RWPE2 (cell line): ENCODE data around the gene CPM.
"Not testable (repeated sequence)": the region's sequence is repeated elsewhere in the genome, so short reads cannot be mapped to it uniquely, and the experiment has no call there.

Experiments
- ATAC-seq: fragments of 200-7000 bp; cut with Tn5 transposase; 3 replicates; pipeline ENCODE4 v1.9.1; 2021; ENCODE audit warnings: low read depth
- DNase-seq: peaks from one replicate; pipeline ENCODE4 v3.0.0-alpha.2; 2020; ENCODE audit warnings: low spot score
- H3K27ac ChIP-seq: fragments of 450-650 bp; 2 replicates; pipeline ENCODE4 v1.5.1; 2017; ENCODE audit warnings: mild to moderate bottlenecking; ENCODE audit not compliant: poor library complexity, severe bottlenecking
- H3K27me3 ChIP-seq: fragments of 250-450 bp; sonication (Bioruptor Pico); 2 replicates; pipeline ENCODE4 v1.5.1; 2021; ENCODE audit warnings: mild to moderate bottlenecking, moderate library complexity; ENCODE audit not compliant: insufficient read depth, poor library complexity, severe bottlenecking
- H3K36me3 ChIP-seq: fragments of 250-450 bp; sonication (Bioruptor Pico); 2 replicates; pipeline ENCODE4 v1.5.1; 2020; ENCODE audit warnings: low read depth, mild to moderate bottlenecking, moderate library complexity
- H3K4me1 ChIP-seq: fragments of 250-450 bp; sonication (Bioruptor Pico); 2 replicates; pipeline ENCODE4 v1.5.1; 2021; ENCODE audit warnings: mild to moderate bottlenecking, moderate library complexity; ENCODE audit not compliant: insufficient read depth, poor library complexity, severe bottlenecking
- H3K4me3 ChIP-seq: fragments of 250-450 bp; sonication (Bioruptor Pico); 2 replicates; pipeline ENCODE4 v1.5.1; 2021; ENCODE audit warnings: mild to moderate bottlenecking, moderate library complexity; ENCODE audit not compliant: severe bottlenecking
- H3K9me3 ChIP-seq: fragments of 250-450 bp; sonication (Bioruptor Pico); 2 replicates; pipeline ENCODE4 v1.5.1; 2021; ENCODE audit warnings: mild to moderate bottlenecking, moderate library complexity; ENCODE audit not compliant: severe bottlenecking
- TF ChIP-seq, protein P1 (sequence below): fragments of 450-650 bp; IDR thresholded peaks from one replicate; pipeline ENCODE4 v1.5.1; 2017; ENCODE audit warnings: mild to moderate bottlenecking, moderate library complexity; ENCODE audit not compliant: poor library complexity, severe bottlenecking

The CPM gene

DNA sequence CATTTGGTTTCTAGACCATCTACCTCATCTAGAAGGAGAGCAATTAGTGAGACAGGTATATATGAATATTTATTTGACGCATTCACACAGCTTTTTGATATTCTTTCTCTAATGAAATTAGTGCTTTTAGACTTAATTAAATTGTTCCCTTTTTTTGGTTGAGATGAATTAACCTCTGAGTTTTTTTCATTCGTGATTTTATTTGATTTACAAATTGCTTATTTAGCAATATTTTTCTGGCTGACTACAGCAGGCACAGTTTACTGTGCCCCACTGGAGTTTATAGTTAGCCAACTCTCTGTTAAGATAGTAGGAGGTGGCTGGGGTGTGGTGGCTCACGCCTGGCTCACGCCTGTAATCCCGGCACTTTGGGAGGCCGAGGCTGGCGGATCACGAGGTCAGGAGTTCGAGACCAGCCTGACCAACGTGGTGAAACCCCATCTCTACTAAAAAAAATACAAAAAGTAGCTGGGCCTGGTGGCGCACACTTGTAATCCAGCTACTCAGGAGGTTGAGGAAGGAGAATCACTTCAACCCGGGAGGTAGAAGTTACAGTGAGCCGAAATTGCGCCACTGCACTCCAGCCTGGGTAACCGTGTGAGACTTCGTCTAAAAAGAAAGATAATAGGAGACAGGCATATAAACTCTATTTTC is 108.2 kb downstream of the CPM start:
- Histone ChIP-seq H3K9me3 (no peaks in the 10 kb centered on the region), H3K36me3 (peaks cover 99% of the 10 kb centered on the region), H3K4me3 (no peak overlapping the region), H3K27me3 (no peaks in the 10 kb centered on the region), H3K4me1 (peaks cover 9% of the 10 kb centered on the region), H3K27ac (no peak overlapping the region)
- TF ChIP-seq, protein P1, sequence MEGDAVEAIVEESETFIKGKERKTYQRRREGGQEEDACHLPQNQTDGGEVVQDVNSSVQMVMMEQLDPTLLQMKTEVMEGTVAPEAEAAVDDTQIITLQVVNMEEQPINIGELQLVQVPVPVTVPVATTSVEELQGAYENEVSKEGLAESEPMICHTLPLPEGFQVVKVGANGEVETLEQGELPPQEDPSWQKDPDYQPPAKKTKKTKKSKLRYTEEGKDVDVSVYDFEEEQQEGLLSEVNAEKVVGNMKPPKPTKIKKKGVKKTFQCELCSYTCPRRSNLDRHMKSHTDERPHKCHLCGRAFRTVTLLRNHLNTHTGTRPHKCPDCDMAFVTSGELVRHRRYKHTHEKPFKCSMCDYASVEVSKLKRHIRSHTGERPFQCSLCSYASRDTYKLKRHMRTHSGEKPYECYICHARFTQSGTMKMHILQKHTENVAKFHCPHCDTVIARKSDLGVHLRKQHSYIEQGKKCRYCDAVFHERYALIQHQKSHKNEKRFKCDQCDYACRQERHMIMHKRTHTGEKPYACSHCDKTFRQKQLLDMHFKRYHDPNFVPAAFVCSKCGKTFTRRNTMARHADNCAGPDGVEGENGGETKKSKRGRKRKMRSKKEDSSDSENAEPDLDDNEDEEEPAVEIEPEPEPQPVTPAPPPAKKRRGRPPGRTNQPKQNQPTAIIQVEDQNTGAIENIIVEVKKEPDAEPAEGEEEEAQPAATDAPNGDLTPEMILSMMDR, result no peak
- DNase-seq (no peak), ATAC-seq (no peak)

- no peak for ATAC-seq
- Histone ChIP-seq H3K27me3 (no peaks in the 10 kb centered on the region), H3K27ac (no peak overlapping the region), H3K9me3 (no peaks in the 10 kb centered on the region), H3K4me3 (no peak overlapping the region), H3K36me3 (peaks cover 99% of the 10 kb centered on the region), H3K4me1 (peaks cover 9% of the 10 kb centered on the region)
- TF ChIP-seq, protein P1, result no peak
- no peak for DNase-seq
These were observed 108.8 kb downstream of the CPM start for GRCh38 chr12:68824131-68824530.

DNA sequence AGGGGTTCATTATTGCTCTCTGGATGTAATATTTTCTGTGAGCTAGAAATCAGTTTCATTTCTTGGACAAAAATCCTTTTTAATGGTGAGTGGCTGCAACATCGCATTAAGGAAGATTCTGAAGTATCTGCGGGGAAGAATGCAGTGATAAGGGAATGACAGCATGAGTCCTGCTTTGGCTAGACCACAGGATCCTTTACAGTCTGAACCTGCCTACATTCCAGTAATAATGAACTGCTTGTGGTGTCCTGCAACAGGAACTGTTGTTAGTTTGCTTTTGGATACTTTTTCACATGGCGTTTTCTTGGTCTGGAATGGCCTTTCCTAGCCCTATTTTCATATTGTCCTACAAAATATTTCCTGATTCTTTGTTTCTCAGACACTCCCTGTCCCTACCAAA is 109.3 kb downstream of the CPM start:
- ATAC-seq (no peak), DNase-seq (no peak)
- Histone ChIP-seq H3K9me3 (no peaks in the 10 kb centered on the region), H3K4me3 (no peak overlapping the region), H3K27ac (no peak overlapping the region), H3K36me3 (peaks cover 99% of the 10 kb centered on the region), H3K27me3 (no peaks in the 10 kb centered on the region), H3K4me1 (peaks cover 9% of the 10 kb centered on the region)
- TF ChIP-seq, protein P1, result no peak

DNA sequence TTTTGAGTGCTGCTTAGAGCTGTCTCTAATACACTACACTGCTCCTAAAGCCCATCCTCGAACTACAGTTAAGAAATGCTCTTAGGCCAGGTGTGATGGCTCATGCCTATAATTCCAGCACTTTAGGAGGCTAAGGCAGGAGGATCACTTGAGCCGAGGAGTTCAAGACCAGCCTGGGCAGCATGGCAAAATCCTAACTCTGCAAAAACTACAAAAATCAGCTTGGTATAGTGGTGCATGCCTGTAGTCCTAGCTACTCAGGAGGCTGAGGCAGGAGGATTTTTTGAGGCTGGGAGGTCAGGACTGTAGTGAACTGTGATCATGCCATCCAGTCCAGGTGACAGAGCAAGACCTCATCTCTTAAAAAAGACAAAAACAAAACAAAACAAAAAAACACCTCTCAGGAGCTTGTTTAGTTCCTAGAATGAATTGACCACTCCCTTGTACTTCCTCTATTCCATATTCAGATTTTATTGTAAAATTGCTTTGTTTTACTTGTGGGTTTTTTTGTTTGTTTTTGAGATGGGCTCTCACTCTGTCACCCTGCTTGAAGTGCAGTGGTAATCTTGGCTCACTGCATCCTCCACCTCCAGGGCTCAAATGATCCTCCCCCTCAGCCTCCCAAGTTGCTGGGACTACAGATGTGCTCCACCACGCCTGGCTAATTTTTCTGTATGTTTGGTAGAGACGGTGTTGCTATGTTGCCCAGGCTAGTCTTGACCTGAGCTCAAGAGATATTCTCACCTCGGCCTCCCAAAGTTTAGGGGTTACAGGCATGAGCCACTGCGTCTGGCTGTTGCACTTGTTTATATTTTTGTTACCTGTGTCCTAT is 111.4 kb downstream of the CPM start:
- H3K36me3 ChIP-seq, result peaks cover 97% of the 10 kb centered on the region
- H3K27me3 ChIP-seq, result no peaks in the 10 kb centered on the region
- ATAC-seq, result no peak
- H3K9me3 ChIP-seq, result no peaks in the 10 kb centered on the region
- DNase-seq, result no peak
- peaks cover under 1% of the 10 kb centered on the region for H3K4me1 ChIP-seq
- H3K27ac ChIP-seq, result no peak overlapping the region
- no peak overlapping the region for H3K4me3 ChIP-seq
- TF ChIP-seq, protein P1, result no peak

DNA sequence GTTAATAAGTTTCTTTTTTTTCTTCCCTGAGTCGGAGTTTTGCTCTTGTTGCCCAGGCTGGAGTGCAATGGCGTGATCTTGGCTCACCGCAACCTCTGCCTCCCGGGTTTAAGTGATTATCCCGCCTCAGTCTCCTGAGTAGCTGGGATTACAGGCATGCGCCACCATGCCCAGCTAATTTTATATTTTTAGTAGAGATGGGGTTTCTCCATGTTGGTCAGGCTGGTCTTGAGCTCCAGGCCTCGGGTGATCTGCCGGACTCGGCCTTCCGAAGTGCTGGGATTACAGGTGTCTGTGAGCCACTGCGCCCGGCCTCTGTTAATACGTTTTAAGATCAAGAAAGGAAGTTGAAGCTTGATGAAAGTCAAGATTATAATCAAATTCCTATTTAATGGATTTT is 113.5 kb downstream of the CPM start:
- not testable (repeated sequence) for ATAC-seq, H3K27ac ChIP-seq, H3K9me3 ChIP-seq, H3K27me3 ChIP-seq, H3K4me3 ChIP-seq, DNase-seq, H3K4me1 ChIP-seq
- H3K36me3 ChIP-seq, result peaks cover 98% of the 10 kb centered on the region
